ENCODE data around the gene HYOU1. TPM values are rescaled to one million over a fixed set of nuclear protein-coding genes. Genes with fewer than 3 reads are reported as not detected.
"Not testable (repeated sequence)": the region's sequence is repeated elsewhere in the genome, so short reads cannot be mapped to it uniquely, and the experiment has no call there.

The HYOU1 gene
- total and polyA plus RNA-seq, 4 donors = 46.6 to 252 (median 106) TPM

GRCh38 chr11:119021631-119022030 lies 35.4 kb downstream of the HYOU1 start:
- Histone ChIP-seq H3K36me3 (ENCODE audit: control insufficient read depth in 4 of 4, insufficient read depth in 4 of 4, low read length in 4 of 4) (peaks cover 10 to 26% (median 17%) of the 10 kb centered on the region in 4 donors), H3K27ac (ENCODE audit: low read depth in 1 of 2, low read length in 1 of 2) (no peak overlapping the region), H3K4me1 (ENCODE audit: control insufficient read depth in 5 of 5, insufficient read depth in 5 of 5, low read length in 5 of 5) (peaks cover 1 to 28% (median 10%) of the 10 kb centered on the region in 5 donors)

GRCh38 chr11:119019996-119020395 lies 37.0 kb downstream of the HYOU1 start:
- no peak for ATAC-seq (ENCODE audit: insufficient read depth, low FRiP score)

More at GRCh38 chr11:119021631-119022030, 35.4 kb downstream of the HYOU1 start:
- Histone ChIP-seq H3K9ac (ENCODE audit: insufficient read depth in 1 of 2, low read length in 2 of 2) (no peak overlapping the region), H3K9me3 (ENCODE audit: control insufficient read depth in 4 of 4, insufficient read depth in 3 of 4, low read length in 3 of 4) (no peaks in the 10 kb centered on the region), H3K4me3 (no peak overlapping the region), H3K27me3 (ENCODE audit: control insufficient read depth in 3 of 3, insufficient read depth in 3 of 3, low read length in 2 of 3) (no peaks in the 10 kb centered on the region)
- DNase-seq (no peak), ATAC-seq (ENCODE audit: insufficient read depth, low FRiP score) (no peak)
- WGBS, 2 donors = 89 to 91% methylated on average over 5 of the region's 5 CpGs
- no peak for TF ChIP-seq CTCF (IDR thresholded peaks at IDR 0.05; ENCODE audit: control extremely low read depth, extremely low read depth)

DNA sequence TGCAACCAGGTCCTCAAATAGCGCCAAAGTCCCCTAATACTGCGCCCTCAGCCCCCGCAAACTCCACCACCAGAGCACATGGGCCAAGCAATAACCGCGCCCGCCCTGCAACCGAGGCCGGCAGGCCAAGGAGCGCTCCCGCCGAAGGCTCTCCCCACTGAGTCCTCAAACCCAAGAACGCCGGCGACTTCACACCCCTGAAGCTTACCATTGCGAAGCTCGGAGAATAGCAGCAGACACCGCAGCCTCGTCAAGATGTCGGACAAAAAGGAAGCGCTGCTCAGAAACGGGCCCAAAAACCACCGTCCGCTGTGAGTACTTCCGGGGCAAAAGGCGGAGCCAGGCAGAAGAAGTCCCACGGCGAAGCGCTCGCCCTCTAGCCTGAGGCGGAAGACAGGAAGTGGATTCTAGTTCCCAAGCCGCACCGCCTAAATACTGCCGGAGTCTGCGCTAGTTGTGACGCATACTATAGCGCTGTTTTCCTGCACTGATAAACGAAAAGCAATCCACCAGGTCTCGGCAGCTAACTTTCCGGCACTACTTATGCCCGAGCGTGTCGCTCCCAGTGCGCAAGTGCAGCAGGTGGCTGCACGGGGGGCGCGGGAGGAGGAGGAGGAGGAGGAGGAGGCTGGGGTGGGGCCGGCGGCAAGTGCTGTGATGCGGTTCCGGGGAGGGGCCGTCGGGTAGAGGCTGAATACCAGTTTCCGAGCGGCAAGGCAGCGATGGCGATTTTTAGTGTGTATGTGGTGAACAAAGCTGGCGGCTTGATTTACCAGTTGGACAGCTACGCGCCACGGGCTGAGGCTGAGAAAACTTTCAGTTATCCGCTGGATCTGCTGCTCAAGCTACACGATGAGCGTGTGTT lies 38.7 kb downstream of the HYOU1 start, which contains the start of the genes RPS25 and TRAPPC4:
Gene RPS25 (minus strand): TSS at position 270 of the 865 bp plus-strand sequence. CDS start 59 bp downstream, at position 211.
Gene TRAPPC4 (plus strand): TSS at position 693 of the 865 bp plus-strand sequence. CDS start 30 bp downstream, at position 723.
- DNase-seq (peak; percentile 96 to 99 (median 98)), ATAC-seq (ENCODE audit: insufficient read depth, low FRiP score) (peak; percentile 97)
- no peaks in the 10 kb centered on the region for H3K9me3 ChIP-seq (ENCODE audit: control insufficient read depth in 4 of 4, insufficient read depth in 3 of 4, low read length in 3 of 4)
- peak within 1 kb of the TSS; percentile 76 to 100 for H3K27ac ChIP-seq (ENCODE audit: low read depth in 1 of 2, low read length in 1 of 2)
- no peaks in the 10 kb centered on the region for H3K27me3 ChIP-seq (ENCODE audit: control insufficient read depth in 3 of 3, insufficient read depth in 3 of 3, low read length in 2 of 3)
- H3K4me1 ChIP-seq (ENCODE audit: control insufficient read depth in 5 of 5, insufficient read depth in 5 of 5, low read length in 5 of 5) = peaks cover 5 to 23% (median 9%) of the 10 kb centered on the region in 5 donors
- WGBS, 2 donors = 0 to 1% methylated on average over 63 of the region's 63 CpGs
- H3K36me3 ChIP-seq (ENCODE audit: control insufficient read depth in 4 of 4, insufficient read depth in 4 of 4, low read length in 4 of 4) = peaks cover 14 to 48% (median 25%) of the 10 kb centered on the region in 4 donors
- H3K9ac ChIP-seq (ENCODE audit: insufficient read depth in 1 of 2, low read length in 2 of 2) = peak within 1 kb of the TSS; percentile 75 to 97
- TF ChIP-seq CTCF (IDR thresholded peaks at IDR 0.05; ENCODE audit: control extremely low read depth, extremely low read depth) = no peak
- peak within 1 kb of the TSS; percentile 98 for H3K4me3 ChIP-seq

More at GRCh38 chr11:119019996-119020395, 37.0 kb downstream of the HYOU1 start:
- Histone ChIP-seq H3K4me1 (ENCODE audit: control insufficient read depth in 5 of 5, insufficient read depth in 5 of 5, low read length in 5 of 5) (peaks cover 5 to 32% (median 13%) of the 10 kb centered on the region in 5 donors), H3K27me3 (ENCODE audit: control insufficient read depth in 3 of 3, insufficient read depth in 3 of 3, low read length in 2 of 3) (no peaks in the 10 kb centered on the region), H3K27ac (ENCODE audit: low read depth in 1 of 2, low read length in 1 of 2) (no peak overlapping the region), H3K9ac (ENCODE audit: insufficient read depth in 1 of 2, low read length in 2 of 2) (no peak overlapping the region), H3K36me3 (ENCODE audit: control insufficient read depth in 4 of 4, insufficient read depth in 4 of 4, low read length in 4 of 4) (peaks cover 10 to 37% (median 26%) of the 10 kb centered on the region in 4 donors), H3K9me3 (ENCODE audit: control insufficient read depth in 4 of 4, insufficient read depth in 3 of 4, low read length in 3 of 4) (no peaks in the 10 kb centered on the region), H3K4me3 (no peak overlapping the region)
- 42 to 65% methylated on average over 2 of the region's 2 CpGs for WGBS, 2 donors
- TF ChIP-seq CTCF (IDR thresholded peaks at IDR 0.05; ENCODE audit: control extremely low read depth, extremely low read depth) = no peak
- DNase-seq = no peak

DNA sequence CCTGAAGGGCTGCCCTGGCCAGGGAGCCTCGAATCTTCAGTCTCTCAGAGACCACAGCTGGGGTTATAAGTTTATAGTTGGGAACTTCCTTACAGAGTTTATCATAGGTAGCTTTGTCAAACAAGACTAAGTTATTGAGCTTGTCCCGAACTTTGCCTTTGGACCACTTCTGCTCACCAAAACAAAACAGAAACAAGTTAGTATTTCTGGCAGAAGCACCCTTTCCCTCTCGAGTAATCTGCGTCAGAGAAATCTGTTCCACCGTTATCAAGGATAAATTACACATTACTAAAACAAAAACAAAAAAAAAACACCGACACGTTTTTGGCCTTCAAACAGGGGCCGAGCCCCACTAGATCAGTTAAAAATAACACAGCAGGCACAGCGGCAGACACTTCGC lies 39.6 kb downstream of the HYOU1 start:
- H3K9me3 ChIP-seq (ENCODE audit: control insufficient read depth in 4 of 4, insufficient read depth in 3 of 4, low read length in 3 of 4); ATAC-seq (ENCODE audit: insufficient read depth, low FRiP score); H3K27me3 ChIP-seq (ENCODE audit: control insufficient read depth in 3 of 3, insufficient read depth in 3 of 3, low read length in 2 of 3); DNase-seq: not testable (repeated sequence)
- peak overlapping the region; percentile 74 to 90 for H3K9ac ChIP-seq (ENCODE audit: insufficient read depth in 1 of 2, low read length in 2 of 2)
- WGBS, 2 donors = 1 to 2% methylated on average over 10 of the region's 10 CpGs
- H3K27ac ChIP-seq (ENCODE audit: low read depth in 1 of 2, low read length in 1 of 2) = peak overlapping the region in 1 of 2 donors; percentile 76
- peak overlapping the region; percentile 86 for H3K4me3 ChIP-seq
- peaks cover 13 to 54% (median 27%) of the 10 kb centered on the region in 4 donors for H3K36me3 ChIP-seq (ENCODE audit: control insufficient read depth in 4 of 4, insufficient read depth in 4 of 4, low read length in 4 of 4)
- H3K4me1 ChIP-seq (ENCODE audit: control insufficient read depth in 5 of 5, insufficient read depth in 5 of 5, low read length in 5 of 5) = peaks cover 5 to 19% (median 9%) of the 10 kb centered on the region in 5 donors

Data from lung (tissue), 12 donors.